GM18498 (cell line): ENCODE measurements around the gene INSIG2.

ENCODE experiments used
- ATAC-seq: cut with Tn5 transposase; IDR thresholded peaks from one replicate; pipeline ENCODE4 v1.9.1; 2021; ENCODE audit warnings: mild to moderate bottlenecking, moderate library complexity; ENCODE audit not compliant: unreplicated experiment

INSIG2 gene

GRCh38 chr2:118097657-118098056 is 9.4 kb downstream of the INSIG2 start:
- ATAC-seq, result no peak

- ATAC-seq, result no peak
Measured at GRCh38 chr2:118098307-118099030, 10.2 kb downstream of the INSIG2 start.

GRCh38 chr2:118102433-118103082 is 14.3 kb downstream of the INSIG2 start:
- no peak for ATAC-seq

- ATAC-seq, result peak; percentile 97
Measured at GRCh38 chr2:118103951-118104940, 16.0 kb downstream of the INSIG2 start.

- ATAC-seq, result no peak
Measured at GRCh38 chr2:118105497-118105896, 17.2 kb downstream of the INSIG2 start.

GRCh38 chr2:118106926-118107325 is 18.7 kb downstream of the INSIG2 start:
- ATAC-seq, result no peak

- ATAC-seq, result no peak
Measured at GRCh38 chr2:118110310-118110709, 22.0 kb downstream of the INSIG2 start.

GRCh38 chr2:118110991-118111390 is 22.7 kb downstream of the INSIG2 start:
- ATAC-seq, result no peak

- no peak for ATAC-seq
Measured at GRCh38 chr2:118112771-118113334, 24.6 kb downstream of the INSIG2 start.

GRCh38 chr2:118114863-118115262 is 26.6 kb downstream of the INSIG2 start:
- ATAC-seq, result no peak

GRCh38 chr2:118115761-118116160 is 27.5 kb downstream of the INSIG2 start:
- ATAC-seq, result no peak

GRCh38 chr2:118118479-118118878 is 30.2 kb downstream of the INSIG2 start:
- no peak for ATAC-seq

GRCh38 chr2:118119158-118119727 is 31.0 kb downstream of the INSIG2 start:
- ATAC-seq, result no peak

- ATAC-seq, result no peak
Measured at GRCh38 chr2:118119761-118120400, 31.6 kb downstream of the INSIG2 start.

- ATAC-seq, result no peak
Measured at GRCh38 chr2:118120401-118120780, 32.1 kb downstream of the INSIG2 start.

- ATAC-seq, result no peak
Measured at GRCh38 chr2:118121101-118121500, 32.8 kb downstream of the INSIG2 start.

- ATAC-seq, result no peak
Measured at GRCh38 chr2:118121986-118122524, 33.8 kb downstream of the INSIG2 start.

- ATAC-seq, result peak; percentile 95
Measured at GRCh38 chr2:118122594-118123281, 34.5 kb downstream of the INSIG2 start.

GRCh38 chr2:118123561-118124232 is 35.4 kb downstream of the INSIG2 start:
- no peak for ATAC-seq
